VCaP (cell line): Measurements from ENCODE around the gene RAB18.

Experiments
- H3K27ac ChIP-seq: fragments of 450-650 bp; 2 replicates; pipeline ENCODE4 v1.5.1; 2017
- TF ChIP-seq, protein P1 (sequence below): fragments of 450-650 bp; conservative IDR thresholded peaks from 2 replicates; pipeline ENCODE4 v1.5.1; 2017; ENCODE audit warnings: mild to moderate bottlenecking, moderate library complexity

Gene RAB18

DNA sequence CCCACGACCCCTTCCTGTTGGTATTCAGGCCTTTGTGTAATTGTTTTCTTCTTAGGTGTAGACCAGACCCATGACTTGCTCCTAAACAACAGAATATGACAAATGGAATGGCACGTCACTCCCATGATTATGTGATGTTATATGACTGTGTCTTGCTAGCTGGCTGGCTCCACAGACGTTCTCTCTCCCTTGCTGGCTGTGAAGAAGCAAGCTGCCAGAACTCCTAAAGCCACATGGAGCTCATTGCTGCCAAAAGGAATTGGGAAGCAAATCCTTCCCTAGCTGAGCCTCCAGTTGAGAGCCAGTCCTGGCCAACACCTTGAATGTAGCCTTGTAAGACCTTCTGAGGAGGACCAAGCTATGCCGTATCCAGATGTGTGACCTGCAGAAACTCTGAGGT lies 74.2 kb downstream of the RAB18 start:
- TF ChIP-seq, protein P1, sequence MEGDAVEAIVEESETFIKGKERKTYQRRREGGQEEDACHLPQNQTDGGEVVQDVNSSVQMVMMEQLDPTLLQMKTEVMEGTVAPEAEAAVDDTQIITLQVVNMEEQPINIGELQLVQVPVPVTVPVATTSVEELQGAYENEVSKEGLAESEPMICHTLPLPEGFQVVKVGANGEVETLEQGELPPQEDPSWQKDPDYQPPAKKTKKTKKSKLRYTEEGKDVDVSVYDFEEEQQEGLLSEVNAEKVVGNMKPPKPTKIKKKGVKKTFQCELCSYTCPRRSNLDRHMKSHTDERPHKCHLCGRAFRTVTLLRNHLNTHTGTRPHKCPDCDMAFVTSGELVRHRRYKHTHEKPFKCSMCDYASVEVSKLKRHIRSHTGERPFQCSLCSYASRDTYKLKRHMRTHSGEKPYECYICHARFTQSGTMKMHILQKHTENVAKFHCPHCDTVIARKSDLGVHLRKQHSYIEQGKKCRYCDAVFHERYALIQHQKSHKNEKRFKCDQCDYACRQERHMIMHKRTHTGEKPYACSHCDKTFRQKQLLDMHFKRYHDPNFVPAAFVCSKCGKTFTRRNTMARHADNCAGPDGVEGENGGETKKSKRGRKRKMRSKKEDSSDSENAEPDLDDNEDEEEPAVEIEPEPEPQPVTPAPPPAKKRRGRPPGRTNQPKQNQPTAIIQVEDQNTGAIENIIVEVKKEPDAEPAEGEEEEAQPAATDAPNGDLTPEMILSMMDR: no peak
- H3K27ac ChIP-seq: no peak overlapping the region

DNA sequence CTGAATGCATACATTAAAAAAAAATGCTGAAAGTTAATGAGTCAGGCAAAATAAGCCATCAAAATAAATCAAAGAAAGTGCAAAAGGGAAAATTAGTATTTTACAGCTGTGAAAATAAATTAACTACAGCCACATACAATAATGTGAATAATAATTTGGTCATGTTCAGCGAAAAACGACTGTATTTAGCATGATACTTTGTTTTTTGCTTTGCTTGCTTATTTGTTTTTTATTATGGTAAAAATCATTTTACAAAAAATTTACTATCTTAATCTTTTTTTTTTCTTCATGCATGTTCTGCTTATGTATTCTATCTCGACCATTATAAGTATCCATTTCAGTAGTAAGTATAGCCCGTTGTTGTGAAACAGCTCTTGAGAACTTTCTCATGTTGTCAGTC lies 77.1 kb downstream of the RAB18 start:
- TF ChIP-seq, protein P1: no peak
- no peak overlapping the region for H3K27ac ChIP-seq

DNA sequence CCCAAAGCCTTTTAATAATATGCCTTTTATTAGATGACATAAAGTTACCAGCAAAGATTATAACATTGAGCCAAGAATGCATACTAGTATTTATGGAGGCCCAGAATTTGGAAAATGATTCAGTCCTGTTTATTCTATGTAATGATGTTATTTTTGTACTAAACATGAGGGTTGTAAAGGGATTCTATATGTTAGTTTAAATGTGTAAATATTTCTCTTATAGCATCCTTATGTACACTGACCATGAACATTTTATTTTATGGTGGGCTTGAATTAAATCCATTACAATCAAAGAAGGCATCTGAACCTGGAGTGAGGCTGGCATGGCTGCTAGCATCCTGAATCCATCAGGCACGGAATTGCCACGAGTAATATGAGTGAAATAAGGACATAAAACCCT lies 80.2 kb downstream of the RAB18 start:
- H3K27ac ChIP-seq: no peak overlapping the region
- TF ChIP-seq, protein P1: no peak
